ENCODE data around the gene TNFSF12.

TNFSF12 gene

GRCh38 chr17:7528842-7529241, 20.0 kb upstream of the TNFSF12 start:
- Mint-ChIP-seq H3K4me3 (no peak overlapping the region), H3K27ac (no peak overlapping the region), H3K4me1 (no peaks in the 10 kb centered on the region), H3K36me3 (no peaks in the 10 kb centered on the region), H3K27me3 (no peaks in the 10 kb centered on the region), H3K9me3 (no peaks in the 10 kb centered on the region)

GRCh38 chr17:7530023-7530900, 18.6 kb upstream of the TNFSF12 start:
- no peaks in the 10 kb centered on the region for H3K4me1 Mint-ChIP-seq
- H3K9me3 Mint-ChIP-seq = no peaks in the 10 kb centered on the region
- H3K4me3 Mint-ChIP-seq = no peak overlapping the region
- no peaks in the 10 kb centered on the region for H3K36me3 Mint-ChIP-seq
- H3K27ac Mint-ChIP-seq = no peak overlapping the region
- no peaks in the 10 kb centered on the region for H3K27me3 Mint-ChIP-seq

GRCh38 chr17:7538050-7538449, 10.8 kb upstream of the TNFSF12 start:
- no peaks in the 10 kb centered on the region for H3K27me3 Mint-ChIP-seq
- H3K4me1 Mint-ChIP-seq = no peaks in the 10 kb centered on the region
- no peaks in the 10 kb centered on the region for H3K36me3 Mint-ChIP-seq
- no peak overlapping the region for H3K27ac Mint-ChIP-seq
- no peaks in the 10 kb centered on the region for H3K9me3 Mint-ChIP-seq
- H3K4me3 Mint-ChIP-seq = no peak overlapping the region

DNA sequence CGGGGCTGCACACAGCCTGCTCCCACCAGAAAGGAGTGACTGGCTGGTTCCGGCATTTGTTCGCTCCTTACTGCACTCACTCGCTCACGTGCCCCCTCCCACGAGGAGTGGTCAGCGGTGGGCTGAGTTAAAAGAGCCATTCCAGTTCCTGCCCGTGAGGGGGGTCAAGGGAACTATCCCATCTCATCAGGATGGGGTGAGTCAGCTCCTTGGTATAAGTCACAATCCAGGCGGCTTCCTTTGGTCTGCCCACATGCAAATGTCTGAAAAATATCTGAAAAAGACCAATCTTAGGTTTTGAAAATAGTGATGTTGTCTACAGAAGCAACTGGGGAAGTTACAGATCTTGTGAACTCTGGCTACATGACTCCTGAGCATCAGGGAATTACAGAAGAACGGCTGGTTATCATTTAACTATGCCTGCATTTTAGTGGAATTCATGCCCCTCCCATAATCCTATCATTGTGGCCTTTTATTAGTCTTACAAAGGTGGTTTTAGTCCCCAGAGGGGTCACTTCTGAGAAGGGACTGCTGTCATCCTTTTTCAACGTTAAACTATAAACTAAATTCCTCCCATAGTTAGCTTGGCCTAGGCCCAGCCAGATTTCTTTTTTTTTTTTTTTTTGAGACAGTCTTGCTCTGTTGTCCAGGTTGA, 9.8 kb upstream of the TNFSF12 start:
- H3K27ac Mint-ChIP-seq = no peak overlapping the region
- H3K9me3 Mint-ChIP-seq = no peaks in the 10 kb centered on the region
- no peaks in the 10 kb centered on the region for H3K27me3 Mint-ChIP-seq
- H3K36me3 Mint-ChIP-seq = no peaks in the 10 kb centered on the region
- H3K4me3 Mint-ChIP-seq = no peak overlapping the region
- no peaks in the 10 kb centered on the region for H3K4me1 Mint-ChIP-seq

- no peaks in the 10 kb centered on the region for H3K36me3 Mint-ChIP-seq
- H3K4me3 Mint-ChIP-seq = no peak overlapping the region
- no peaks in the 10 kb centered on the region for H3K4me1 Mint-ChIP-seq
- H3K27me3 Mint-ChIP-seq = no peaks in the 10 kb centered on the region
- no peak overlapping the region for H3K27ac Mint-ChIP-seq
- no peaks in the 10 kb centered on the region for H3K9me3 Mint-ChIP-seq
These were observed 7.7 kb upstream of the TNFSF12 start for GRCh38 chr17:7541074-7541621.

DNA sequence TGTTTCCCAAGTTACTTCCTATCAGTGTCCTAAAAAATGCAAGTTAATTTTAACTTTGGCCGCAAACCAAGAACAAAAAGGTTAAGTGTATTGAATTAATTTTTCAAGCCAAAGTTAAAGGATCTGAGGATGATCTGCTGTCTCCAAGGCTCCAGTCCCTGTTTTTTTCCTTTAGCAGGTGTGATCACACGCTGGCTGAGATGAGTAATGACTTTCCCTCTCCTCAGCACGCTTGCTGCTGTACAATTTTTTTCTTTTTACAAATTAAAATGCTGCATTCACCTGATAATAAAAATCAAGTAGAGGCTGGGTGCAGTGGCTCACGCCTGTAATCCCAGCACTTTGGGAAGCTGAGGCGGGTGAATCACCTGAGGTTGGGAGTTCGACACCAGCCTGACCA, 3.9 kb upstream of the TNFSF12 start:
- H3K27me3 Mint-ChIP-seq = no peaks in the 10 kb centered on the region
- peaks cover 14% of the 10 kb centered on the region for H3K4me1 Mint-ChIP-seq
- no peaks in the 10 kb centered on the region for H3K9me3 Mint-ChIP-seq
- no peak overlapping the region for H3K4me3 Mint-ChIP-seq
- H3K27ac Mint-ChIP-seq = no peak overlapping the region
- no peaks in the 10 kb centered on the region for H3K36me3 Mint-ChIP-seq

- Mint-ChIP-seq H3K27ac (peak overlapping the region; percentile 52), H3K36me3 (no peaks in the 10 kb centered on the region), H3K4me1 (peaks cover 56% of the 10 kb centered on the region), H3K4me3 (peak overlapping the region; percentile 66), H3K27me3 (no peaks in the 10 kb centered on the region), H3K9me3 (no peaks in the 10 kb centered on the region)
These were observed 670 bp downstream of the TNFSF12 start for GRCh38 chr17:7549401-7550055.

GRCh38 chr17:7550344-7550743, 1.5 kb downstream of the TNFSF12 start:
- no peaks in the 10 kb centered on the region for H3K36me3 Mint-ChIP-seq
- H3K4me3 Mint-ChIP-seq = peak overlapping the region; percentile 66
- no peak overlapping the region for H3K27ac Mint-ChIP-seq
- peaks cover 63% of the 10 kb centered on the region for H3K4me1 Mint-ChIP-seq
- H3K27me3 Mint-ChIP-seq = no peaks in the 10 kb centered on the region
- no peaks in the 10 kb centered on the region for H3K9me3 Mint-ChIP-seq

DNA sequence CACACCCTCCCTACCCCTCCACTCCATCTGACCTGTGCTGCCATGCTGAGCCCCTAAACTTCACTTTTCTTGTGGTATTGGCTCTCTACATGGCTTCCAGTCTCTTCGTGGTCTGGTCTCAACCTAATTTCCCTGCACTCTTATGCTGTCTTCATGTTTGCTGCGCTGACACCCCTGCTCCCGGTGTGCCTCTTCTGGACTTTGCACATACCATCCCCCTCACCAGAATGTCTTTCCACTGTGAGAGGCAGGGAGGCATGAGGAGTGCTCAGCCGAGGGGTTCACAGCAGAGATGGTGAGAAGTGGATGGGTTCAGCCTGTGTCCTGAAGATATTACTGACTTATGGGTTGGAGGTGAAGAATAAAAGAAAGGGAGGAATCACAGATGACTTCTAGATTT, 2.5 kb downstream of the TNFSF12 start:
- Mint-ChIP-seq H3K27me3 (no peaks in the 10 kb centered on the region), H3K9me3 (no peaks in the 10 kb centered on the region), H3K4me1 (peaks cover 70% of the 10 kb centered on the region), H3K4me3 (no peak overlapping the region), H3K36me3 (no peaks in the 10 kb centered on the region), H3K27ac (no peak overlapping the region)

DNA sequence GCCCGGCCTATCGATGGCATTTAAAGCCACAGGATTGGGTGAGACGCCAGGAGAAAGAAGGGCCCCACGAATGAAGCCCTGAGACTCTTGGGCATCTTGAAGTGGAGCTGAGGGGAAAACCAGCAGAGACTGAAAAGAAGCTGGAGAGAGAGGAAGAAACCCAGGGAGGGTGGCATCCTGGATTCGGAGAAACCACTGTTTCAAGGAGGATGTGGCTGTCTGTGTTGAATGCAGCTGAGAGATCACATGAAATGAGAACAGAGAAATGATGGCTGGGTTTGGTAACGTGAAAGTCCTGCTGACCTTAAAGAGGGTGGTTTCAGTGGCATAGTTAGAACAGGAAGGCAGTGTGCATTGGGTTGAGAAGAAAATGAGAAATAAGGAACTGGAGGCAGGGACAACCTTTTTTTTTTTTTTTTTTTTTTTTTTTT, 3.8 kb downstream of the TNFSF12 start:
- H3K4me1 Mint-ChIP-seq = peaks cover 76% of the 10 kb centered on the region
- peak overlapping the region; percentile 43 for H3K4me3 Mint-ChIP-seq
- no peaks in the 10 kb centered on the region for H3K27me3 Mint-ChIP-seq
- H3K9me3 Mint-ChIP-seq = no peaks in the 10 kb centered on the region
- no peaks in the 10 kb centered on the region for H3K36me3 Mint-ChIP-seq
- H3K27ac Mint-ChIP-seq = peak overlapping the region; percentile 80

DNA sequence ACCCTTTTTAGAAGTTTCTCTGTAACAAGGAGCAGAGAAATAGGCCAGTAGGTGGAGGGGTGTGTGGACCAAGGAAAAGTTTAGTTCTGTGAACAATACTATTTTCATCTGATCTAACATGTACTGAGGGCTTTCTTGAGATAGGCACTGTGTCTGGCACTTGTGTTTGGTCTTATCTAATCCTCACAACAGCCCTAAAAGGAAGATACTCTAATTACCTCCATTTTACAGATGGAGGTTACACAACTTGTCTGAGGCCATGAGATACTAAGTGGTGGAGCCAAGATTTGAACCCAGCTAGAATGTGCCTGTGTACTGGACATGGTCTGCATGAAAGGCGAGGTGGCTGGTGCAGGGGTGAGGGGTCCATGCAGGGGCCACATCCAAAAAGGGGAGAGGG, 4.5 kb downstream of the TNFSF12 start:
- Mint-ChIP-seq H3K4me3 (peak overlapping the region; percentile 3), H3K4me1 (peaks cover 78% of the 10 kb centered on the region)

DNA sequence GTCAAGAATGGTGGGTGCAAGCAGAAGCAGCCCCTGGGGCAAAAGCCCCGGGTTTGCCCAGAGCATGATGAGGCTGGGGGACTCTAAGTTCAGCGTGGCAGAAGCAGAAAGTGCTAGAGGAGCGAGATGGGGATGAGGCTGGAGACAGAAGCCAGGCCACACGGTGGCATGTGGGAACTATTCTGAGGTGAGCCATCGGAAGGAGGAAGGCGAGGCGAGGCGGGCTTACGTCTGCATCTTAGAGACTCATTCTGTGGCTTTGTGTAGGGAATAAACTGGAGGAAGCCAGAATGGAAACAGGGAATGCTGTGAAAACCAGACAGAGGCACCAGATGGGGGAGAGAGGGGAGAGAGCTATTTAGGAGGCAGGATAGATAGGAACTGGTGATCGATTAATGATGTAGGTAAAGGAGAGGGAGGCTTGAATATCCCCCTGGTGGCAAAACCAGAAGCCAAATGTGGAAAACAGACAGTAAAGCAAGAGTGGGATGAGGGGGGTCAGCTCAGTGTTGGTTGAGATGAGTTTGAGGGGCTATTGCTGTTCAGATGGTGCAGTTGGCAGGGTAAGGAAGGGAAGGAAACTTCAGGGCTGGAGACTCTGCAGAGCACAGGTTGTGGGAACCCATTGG, 6.6 kb downstream of the TNFSF12 start:
- Mint-ChIP-seq H3K9me3 (no peaks in the 10 kb centered on the region), H3K27ac (peak overlapping the region; percentile 80), H3K36me3 (no peaks in the 10 kb centered on the region), H3K27me3 (no peaks in the 10 kb centered on the region), H3K4me1 (peaks cover 84% of the 10 kb centered on the region), H3K4me3 (no peak overlapping the region)

More for the DNA sequence above, 4.5 kb downstream of the TNFSF12 start:
- peak overlapping the region; percentile 86 for H3K27ac Mint-ChIP-seq
- H3K27me3 Mint-ChIP-seq = no peaks in the 10 kb centered on the region
- H3K9me3 Mint-ChIP-seq = no peaks in the 10 kb centered on the region
- H3K36me3 Mint-ChIP-seq = no peaks in the 10 kb centered on the region

DNA sequence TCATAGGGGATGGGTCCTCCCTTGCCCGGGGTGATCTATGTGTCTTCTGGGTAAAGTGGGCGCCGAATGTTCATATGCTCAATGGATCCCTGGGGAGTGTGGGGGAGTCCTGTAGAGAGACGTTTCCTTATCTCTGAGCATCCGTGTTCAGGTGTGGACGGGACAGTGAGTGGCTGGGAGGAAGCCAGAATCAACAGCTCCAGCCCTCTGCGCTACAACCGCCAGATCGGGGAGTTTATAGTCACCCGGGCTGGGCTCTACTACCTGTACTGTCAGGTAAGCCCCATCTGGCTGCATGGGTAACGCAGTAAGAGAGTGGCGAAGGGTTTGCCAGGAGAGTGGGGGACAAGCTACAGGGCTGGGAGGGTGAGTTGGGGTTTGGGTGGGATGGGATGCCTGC, 7.8 kb downstream of the TNFSF12 start:
- Mint-ChIP-seq H3K27ac (peak overlapping the region; percentile 68), H3K4me3 (no peak overlapping the region), H3K27me3 (no peaks in the 10 kb centered on the region), H3K4me1 (peaks cover 80% of the 10 kb centered on the region), H3K9me3 (no peaks in the 10 kb centered on the region), H3K36me3 (no peaks in the 10 kb centered on the region)

DNA sequence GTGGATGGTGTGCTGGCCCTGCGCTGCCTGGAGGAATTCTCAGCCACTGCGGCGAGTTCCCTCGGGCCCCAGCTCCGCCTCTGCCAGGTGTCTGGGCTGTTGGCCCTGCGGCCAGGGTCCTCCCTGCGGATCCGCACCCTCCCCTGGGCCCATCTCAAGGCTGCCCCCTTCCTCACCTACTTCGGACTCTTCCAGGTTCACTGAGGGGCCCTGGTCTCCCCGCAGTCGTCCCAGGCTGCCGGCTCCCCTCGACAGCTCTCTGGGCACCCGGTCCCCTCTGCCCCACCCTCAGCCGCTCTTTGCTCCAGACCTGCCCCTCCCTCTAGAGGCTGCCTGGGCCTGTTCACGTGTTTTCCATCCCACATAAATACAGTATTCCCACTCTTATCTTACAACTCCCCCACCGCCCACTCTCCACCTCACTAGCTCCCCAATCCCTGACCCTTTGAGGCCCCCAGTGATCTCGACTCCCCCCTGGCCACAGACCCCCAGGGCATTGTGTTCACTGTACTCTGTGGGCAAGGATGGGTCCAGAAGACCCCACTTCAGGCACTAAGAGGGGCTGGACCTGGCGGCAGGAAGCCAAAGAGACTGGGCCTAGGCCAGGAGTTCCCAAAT, 8.4 kb downstream of the TNFSF12 start:
- no peaks in the 10 kb centered on the region for H3K36me3 Mint-ChIP-seq
- H3K4me3 Mint-ChIP-seq = no peak overlapping the region
- no peak overlapping the region for H3K27ac Mint-ChIP-seq
- no peaks in the 10 kb centered on the region for H3K9me3 Mint-ChIP-seq
- H3K4me1 Mint-ChIP-seq = peaks cover 74% of the 10 kb centered on the region
- H3K27me3 Mint-ChIP-seq = no peaks in the 10 kb centered on the region

Data from activated naive CD4-positive, alpha-beta T cell treated with anti-CD3 and anti-CD28 coated beads, Interleukin-2, amount 50 U/mL, for 24 hours (primary cell).